Fibroblast of skin of abdomen (primary cell): ENCODE data around the gene TFR2.
"Not testable (repeated sequence)": the region's sequence is repeated elsewhere in the genome, so short reads cannot be mapped to it uniquely, and the experiment has no call there.

Experiments
- DNase-seq: peaks from one replicate; pipeline ENCODE4 v3.0.0-alpha.2; 2013

Gene TFR2

GRCh38 chr7:100678291-100678984 lies 37.1 kb upstream of the TFR2 start:
- no peak for DNase-seq

DNA sequence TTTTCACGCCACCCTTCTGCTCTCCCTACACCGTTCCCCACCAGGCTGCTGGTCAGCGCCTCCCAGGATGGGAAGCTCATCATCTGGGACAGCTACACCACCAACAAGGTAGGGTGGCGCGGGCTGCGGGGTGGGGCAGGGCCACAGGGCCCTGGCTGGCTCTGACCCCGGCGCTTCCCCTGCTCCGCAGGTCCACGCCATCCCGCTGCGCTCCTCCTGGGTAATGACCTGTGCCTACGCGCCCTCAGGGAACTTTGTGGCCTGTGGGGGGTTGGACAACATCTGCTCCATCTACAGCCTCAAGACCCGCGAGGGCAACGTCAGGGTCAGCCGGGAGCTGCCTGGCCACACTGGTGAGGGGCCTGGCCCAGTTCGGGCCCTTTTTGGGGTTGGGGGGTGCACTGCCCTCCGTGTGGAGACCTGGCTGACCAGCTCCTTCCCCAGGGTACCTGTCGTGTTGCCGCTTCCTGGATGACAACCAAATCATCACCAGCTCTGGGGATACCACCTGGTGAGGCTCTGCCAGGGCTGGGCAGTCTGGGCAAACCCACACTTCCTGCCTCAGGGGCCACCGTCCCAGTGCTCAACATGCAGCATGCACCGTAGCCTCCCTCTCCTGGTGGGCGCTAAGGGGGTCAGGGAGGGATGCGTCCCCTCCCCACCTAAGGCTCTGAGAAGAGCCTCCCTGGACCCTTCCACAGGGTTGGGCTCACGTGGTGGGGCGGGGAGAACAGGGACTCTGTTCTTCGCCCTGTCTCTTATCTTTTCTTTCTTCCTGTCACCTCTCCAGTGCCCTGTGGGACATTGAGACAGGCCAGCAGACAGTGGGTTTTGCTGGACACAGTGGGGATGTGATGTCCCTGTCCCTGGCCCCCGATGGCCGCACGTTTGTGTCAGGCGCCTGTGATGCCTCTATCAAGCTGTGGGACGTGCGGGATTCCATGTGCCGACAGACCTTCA lies 36.2 kb upstream of the TFR2 start:
- no peak for DNase-seq

GRCh38 chr7:100676501-100677306 lies 35.4 kb upstream of the TFR2 start:
- no peak for DNase-seq

GRCh38 chr7:100675581-100676350 lies 34.4 kb upstream of the TFR2 start:
- peak; percentile 69 for DNase-seq

DNA sequence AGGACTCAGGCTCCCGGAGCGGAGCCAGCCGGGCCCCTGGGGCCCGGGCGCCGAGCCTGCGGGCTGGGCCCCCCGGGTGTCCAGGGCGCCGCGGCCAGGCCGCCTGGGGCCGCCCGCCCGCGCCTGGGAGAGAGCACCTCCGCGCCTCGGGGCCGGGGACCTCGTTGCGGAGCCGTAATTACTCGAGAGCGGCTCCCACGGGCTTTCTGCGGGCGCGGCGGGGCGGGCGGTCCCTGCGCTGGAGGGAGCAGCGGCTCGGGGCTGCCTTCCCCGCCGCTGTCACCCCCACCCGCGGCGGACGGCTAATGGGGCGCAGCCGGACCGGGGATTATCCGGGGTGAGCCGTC lies 33.7 kb upstream of the TFR2 start:
- no peak for DNase-seq

DNA sequence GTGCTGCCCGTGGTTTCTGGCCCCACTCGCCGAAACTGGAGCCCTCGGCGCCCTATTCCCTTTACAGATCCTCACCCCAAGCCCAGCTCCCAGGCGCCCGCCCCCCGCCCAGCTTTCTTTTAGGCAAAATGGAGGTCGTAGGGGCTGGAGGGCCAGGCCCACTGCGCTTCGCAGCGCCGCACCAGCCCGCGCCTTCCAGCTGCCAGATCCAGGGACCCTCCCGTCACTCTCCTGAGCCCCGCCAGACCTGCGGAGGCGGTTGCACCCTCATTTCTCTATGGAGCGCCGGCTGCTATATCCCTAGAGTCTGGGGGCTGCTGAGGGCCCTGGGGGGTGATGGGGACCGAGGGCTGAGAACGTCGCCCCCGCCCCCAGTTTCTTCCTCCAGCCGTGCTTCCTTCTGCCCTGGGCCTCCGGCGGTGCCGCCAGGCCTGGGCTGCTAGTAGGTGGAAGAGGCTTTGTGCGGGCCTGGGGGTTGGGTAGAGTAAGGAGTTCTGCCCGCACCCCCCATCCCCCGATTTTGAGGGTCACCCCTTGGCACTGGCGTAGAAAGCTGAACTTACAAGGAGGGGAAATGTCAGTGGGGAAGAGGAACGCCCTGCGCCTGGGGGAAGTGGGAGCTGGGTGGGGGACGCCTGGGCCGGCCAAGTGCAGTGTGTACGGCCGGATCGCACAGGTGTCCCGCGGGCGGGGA lies 33.2 kb upstream of the TFR2 start:
- DNase-seq: no peak

- no peak for DNase-seq
These were observed 32.6 kb upstream of the TFR2 start for GRCh38 chr7:100673942-100674410.

DNA sequence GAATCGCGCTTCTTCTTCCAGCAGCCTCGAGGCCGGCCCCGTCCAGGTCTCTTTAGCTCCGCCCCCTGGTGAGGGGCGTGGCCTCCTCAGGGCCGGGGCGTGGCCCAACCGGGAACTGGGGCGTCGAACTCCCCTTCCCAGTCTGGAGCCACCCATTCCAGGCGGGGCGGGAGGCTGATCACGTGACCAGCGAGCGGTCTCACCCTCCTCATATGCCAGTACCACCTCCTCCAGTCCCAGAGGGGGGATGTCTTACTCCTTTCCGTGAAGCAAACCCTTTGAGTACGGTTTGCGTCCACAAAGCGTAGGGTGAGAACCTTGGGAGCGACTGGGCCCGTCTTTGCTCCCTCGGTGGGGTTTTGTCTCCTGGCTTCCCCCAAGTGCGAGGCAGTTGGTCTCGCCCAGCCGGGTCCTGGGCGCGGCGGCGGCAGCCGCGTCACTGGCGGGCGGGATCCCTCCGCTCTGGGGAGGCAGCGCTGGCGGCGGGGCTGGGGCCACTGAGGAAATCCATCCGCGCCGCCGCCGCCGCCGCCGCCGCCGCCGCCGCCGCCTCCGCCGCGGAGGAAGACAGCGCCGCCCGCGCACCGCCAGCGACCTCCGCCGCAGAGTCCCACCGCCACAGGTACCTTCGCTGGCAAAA lies 32.1 kb upstream of the TFR2 start, which contains the start of gene GNB2:
Gene GNB2 (plus strand): TSS at position 439 of the 640 bp plus-strand sequence. CDS start 2,526 bp downstream, outside the sequence.
- DNase-seq: peak; percentile 100

GRCh38 chr7:100671353-100672327 lies 30.3 kb upstream of the TFR2 start:
- no peak for DNase-seq

- no peak for DNase-seq
These were observed 28.7 kb upstream of the TFR2 start for GRCh38 chr7:100670074-100670473.

DNA sequence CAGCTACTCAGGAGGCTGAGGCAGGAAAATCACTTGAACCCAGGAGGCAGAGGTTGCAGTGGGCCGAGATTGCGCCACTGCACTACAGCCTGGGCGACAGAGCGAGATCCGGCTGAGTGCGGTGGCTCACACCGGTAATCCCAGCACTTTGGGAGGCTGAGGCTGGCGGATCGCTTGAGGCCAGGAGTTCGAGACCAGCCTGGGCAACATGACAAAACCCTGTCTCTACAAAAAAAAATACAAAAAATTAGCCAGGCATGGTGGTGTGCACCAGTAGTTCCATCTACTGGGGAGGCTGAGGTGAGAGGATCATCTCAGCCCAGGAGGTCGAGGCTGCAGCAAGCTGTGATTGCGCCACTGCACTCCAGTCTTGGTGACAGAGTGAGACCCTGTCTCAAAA lies 27.8 kb upstream of the TFR2 start:
- DNase-seq: not testable (repeated sequence)

- no peak for DNase-seq
These were observed 26.7 kb upstream of the TFR2 start for GRCh38 chr7:100668069-100668449.

DNA sequence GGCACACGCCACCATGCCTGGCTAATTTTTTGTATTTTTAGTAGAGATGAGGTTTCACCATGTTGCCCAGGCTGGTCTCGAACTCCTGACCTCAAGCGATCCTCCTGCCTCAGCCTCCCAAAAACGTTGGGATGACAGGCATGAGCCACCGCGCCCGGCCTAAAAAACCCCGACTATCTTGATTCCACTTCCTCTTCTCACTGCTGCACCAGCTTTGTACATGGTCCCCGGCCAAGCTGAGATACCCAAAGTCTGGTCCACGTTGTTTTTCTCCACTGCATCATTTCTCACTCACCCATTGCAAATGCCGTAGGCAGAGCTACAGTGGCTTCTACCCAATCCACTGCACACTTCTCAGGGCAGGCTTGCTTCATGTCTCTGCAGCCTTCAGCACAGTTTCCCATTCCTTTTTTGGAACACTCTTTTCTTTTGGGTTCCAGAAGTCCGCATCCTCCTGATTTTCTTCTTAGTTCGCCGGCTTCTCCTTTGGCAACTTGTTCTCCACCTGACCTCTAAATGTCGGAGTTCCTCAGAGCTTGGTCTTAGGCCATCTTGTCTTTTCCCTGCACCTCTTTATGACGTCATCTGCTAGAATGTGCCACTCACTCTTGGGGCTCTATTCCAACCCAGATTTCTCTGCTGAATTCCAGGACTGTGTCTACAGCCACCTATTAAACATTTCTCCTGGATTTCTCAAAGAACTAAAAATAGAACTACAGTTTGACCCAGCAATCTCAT lies 26.1 kb upstream of the TFR2 start:
- no peak for DNase-seq

DNA sequence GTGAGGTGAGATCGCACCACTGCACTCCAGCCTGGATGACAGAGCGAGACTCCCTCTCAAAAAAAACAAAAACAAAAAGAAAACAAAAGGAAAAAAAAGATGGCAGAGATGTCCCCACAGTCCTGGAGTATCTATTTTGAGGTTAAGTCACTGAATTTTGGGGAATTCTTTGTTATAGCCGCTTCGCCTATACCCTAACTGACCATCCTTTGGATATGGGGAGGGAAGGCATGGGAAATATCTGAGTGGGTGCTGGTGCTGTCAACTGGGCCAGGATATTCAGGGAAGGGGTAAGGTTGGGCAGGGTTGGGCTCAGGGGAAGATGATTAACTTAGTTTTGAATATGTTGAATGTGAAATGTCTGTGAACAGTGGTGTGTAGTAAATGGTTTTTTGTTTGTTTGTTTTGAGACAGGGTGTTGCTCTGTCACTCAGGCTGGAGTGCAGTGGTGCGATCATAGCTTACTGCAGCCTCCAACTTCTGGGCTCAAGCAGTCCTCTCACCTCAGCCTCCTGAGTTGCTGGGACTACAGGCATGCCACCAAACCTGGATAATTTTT lies 23.9 kb upstream of the TFR2 start:
- DNase-seq: no peak

GRCh38 chr7:100662194-100662776 lies 20.9 kb upstream of the TFR2 start:
- not testable (repeated sequence) for DNase-seq

- DNase-seq: peak; percentile 35
These were observed 14.7 kb upstream of the TFR2 start, which contains the start of gene ACTL6B for GRCh38 chr7:100655908-100656674. ACTL6B (minus strand) TSS chr7:100656448; CDS start chr7:100656354, 94 bp downstream.
